CD4-positive, alpha-beta memory T cell (primary cell): ENCODE data around the gene ELP1. TPM values are rescaled to one million over a fixed set of nuclear protein-coding genes. Genes with fewer than 3 reads are reported as not detected.
A peak's percentile ranks its signal among the peaks of the same experiment; 100 is the strongest.
"Not testable (repeated sequence)": the region's sequence is repeated elsewhere in the genome, so short reads cannot be mapped to it uniquely, and the experiment has no call there.

ENCODE experiments used
- CTCF ChIA-PET: fragments of 350-600 bp; sonication (Branson Sonifier 250); formaldehyde crosslinking; loops from one replicate; lab custom pipeline; 2021; ENCODE audit warnings: inconsistent platforms; ENCODE audit not compliant: partially characterized antibody; lab: Charles Lee
- POLR2A ChIA-PET: fragments of 350-600 bp; sonication (Branson Sonifier 250); formaldehyde crosslinking; loops from one replicate; lab custom pipeline; 2021; ENCODE audit not compliant: partially characterized antibody; lab: Charles Lee
- DNase-seq, 5 donors: peaks; one replicate each; pipeline versions ENCODE4 v3.0.0 to v3.0.0-alpha.2; 2020 to 2022; ENCODE audit warnings: mixed read lengths in 1 of 5
- H3K27ac ChIP-seq: one replicate; pipeline ENCODE4 v1.7.0; 2013; ENCODE audit warnings: low read depth, low read length
- H3K27me3 ChIP-seq: 2 replicates; pipeline ENCODE4 v1.7.0; 2013; ENCODE audit warnings: mild to moderate bottlenecking, low read length, moderate library complexity; ENCODE audit not compliant: insufficient read depth
- H3K36me3 ChIP-seq: 2 replicates; pipeline ENCODE4 v1.7.0; 2013; ENCODE audit warnings: mild to moderate bottlenecking, low read length, moderate library complexity; ENCODE audit not compliant: insufficient read depth
- H3K4me1 ChIP-seq: 2 replicates; pipeline ENCODE4 v1.7.0; 2013; ENCODE audit warnings: mild to moderate bottlenecking, low read length, moderate library complexity; ENCODE audit not compliant: insufficient read depth
- H3K4me3 ChIP-seq, 2 donors: one replicate each; pipeline ENCODE4 v1.7.0; 2013; ENCODE audit warnings: low read length in 2 of 2, mild to moderate bottlenecking in 1 of 2
- H3K9me3 ChIP-seq, 2 donors: one replicate each; pipeline ENCODE4 v1.7.0; 2013; ENCODE audit warnings: low read length in 2 of 2, control low read depth in 1 of 2; ENCODE audit not compliant: control insufficient read depth in 1 of 2
- H3K27ac Mint-ChIP-seq, 7 donors: one replicate each; pipeline ENCODE4 v1.8.0; 2020 to 2021; ENCODE audit warnings: mixed read lengths in 7 of 7, mild to moderate bottlenecking in 6 of 7, inconsistent platforms in 3 of 7, moderate library complexity in 3 of 7
- H3K27me3 Mint-ChIP-seq, 2 donors: one replicate each; pipeline ENCODE4 v1.8.0; 2020 to 2021; ENCODE audit warnings: mixed read lengths in 2 of 2
- H3K36me3 Mint-ChIP-seq, 2 donors: one replicate each; pipeline ENCODE4 v1.8.0; 2020 to 2021; ENCODE audit warnings: mixed read lengths in 2 of 2, inconsistent platforms in 1 of 2, mild to moderate bottlenecking in 1 of 2
- H3K4me1 Mint-ChIP-seq, 4 donors: one replicate each; pipeline ENCODE4 v1.8.0; 2020 to 2021; ENCODE audit warnings: mixed read lengths in 4 of 4, mild to moderate bottlenecking in 1 of 4
- H3K4me3 Mint-ChIP-seq, 8 donors: one replicate each; pipeline ENCODE4 v1.8.0; 2020 to 2021; ENCODE audit warnings: mixed read lengths in 8 of 8, mild to moderate bottlenecking in 7 of 8, moderate library complexity in 6 of 8, inconsistent platforms in 3 of 8
- H3K9me3 Mint-ChIP-seq, 8 donors: one replicate each; pipeline ENCODE4 v1.8.0; 2020 to 2021; ENCODE audit warnings: mixed read lengths in 8 of 8, mild to moderate bottlenecking in 5 of 8, inconsistent platforms in 3 of 8, moderate library complexity in 1 of 8
- intact Hi-C: fragments of 100-400 bp; cut with micrococcal nuclease; formaldehyde crosslinking; loops from one replicate; pipeline ENCODE4 v1.15.1; 2023
- polyA plus RNA-seq, 2 donors: library from polyadenylated mRNA; unstranded; fragments of 300-500 nt; fragmentation: Illumina TruSeq; gene quantifications; one replicate each; pipeline ENCODE4 v1.2.3, GENCODE V29; 2021
- total RNA-seq, 2 experiments: library from RNA; stranded (reverse); gene quantifications; one replicate each; pipeline ENCODE4 v1.2.3, GENCODE V29; 2021

The ELP1 gene
- total and polyA plus RNA-seq, 4 experiments from 2014 or later: 21.2 to 32.3 (median 25.3) TPM

DNA sequence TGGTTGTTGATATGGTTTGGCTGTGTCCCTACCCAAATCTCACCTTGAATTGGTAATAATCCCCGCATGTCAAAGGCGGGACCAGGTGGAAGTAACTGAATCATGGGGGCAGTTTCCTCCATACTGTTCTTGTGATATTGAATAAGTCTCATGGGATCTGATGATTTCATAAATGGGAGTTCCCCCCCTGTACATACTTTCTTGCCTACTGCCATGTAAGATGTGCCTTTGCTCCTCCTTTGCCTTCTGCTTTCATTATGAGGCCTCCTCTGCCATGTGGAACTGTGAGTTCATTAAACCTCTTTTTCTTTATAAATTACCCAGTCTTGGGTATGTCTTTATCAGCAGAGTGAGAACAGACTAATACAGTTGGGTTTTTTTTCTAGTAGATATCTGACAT is 37.5 kb upstream of the ELP1 start:
- H3K27ac ChIP-seq, DNase-seq, POLR2A ChIA-PET, H3K4me3 Mint-ChIP-seq, intact Hi-C loops, H3K36me3 ChIP-seq, H3K27me3 ChIP-seq, H3K27me3 Mint-ChIP-seq, H3K36me3 Mint-ChIP-seq, H3K4me3 ChIP-seq, H3K4me1 Mint-ChIP-seq, H3K4me1 ChIP-seq, H3K9me3 ChIP-seq: not testable (repeated sequence)
- H3K9me3 Mint-ChIP-seq: peaks cover 0 to 11% (median 0%) of the 10 kb centered on the region in 8 donors
- H3K27ac Mint-ChIP-seq: peak overlapping the region in 1 of 7 donors; percentile 38
- CTCF ChIA-PET: interaction anchor here (1.2 kb wide), 1 partner anchor 17 kb away, joined by 3 read pairs; no protein-coding TSS in a partner anchor

- POLR2A ChIA-PET: no interaction called here
Observed at GRCh38 chr9:108967916-108968315, 34.0 kb upstream of the ELP1 start.

GRCh38 chr9:108963459-108964143 is 29.7 kb upstream of the ELP1 start:
- Mint-ChIP-seq H3K9me3 (no peaks in the 10 kb centered on the region), H3K4me3 (no peak overlapping the region), H3K27me3 (no peaks in the 10 kb centered on the region), H3K36me3 (no peaks in the 10 kb centered on the region), H3K4me1 (no peaks in the 10 kb centered on the region), H3K27ac (no peak overlapping the region)
- no peak overlapping the region for H3K27ac ChIP-seq
- H3K4me3 ChIP-seq: no peak overlapping the region
- intact Hi-C loops: no loop called here
- ChIA-PET CTCF (interaction anchor here (0.6 kb wide), 1 partner anchor 18 kb away, joined by 3 read pairs; no protein-coding TSS in a partner anchor), POLR2A (no interaction called here)
- no peaks in the 10 kb centered on the region for H3K36me3 ChIP-seq
- H3K4me1 ChIP-seq: no peaks in the 10 kb centered on the region
- no peak for DNase-seq
- H3K27me3 ChIP-seq: no peaks in the 10 kb centered on the region
- H3K9me3 ChIP-seq: no peaks in the 10 kb centered on the region

More at GRCh38 chr9:108967916-108968315, 34.0 kb upstream of the ELP1 start:
- Histone ChIP-seq H3K36me3 (no peaks in the 10 kb centered on the region), H3K4me1 (no peaks in the 10 kb centered on the region), H3K27me3 (no peaks in the 10 kb centered on the region), H3K4me3 (no peak overlapping the region), H3K9me3 (no peaks in the 10 kb centered on the region), H3K27ac (no peak overlapping the region)
- CTCF ChIA-PET: interaction anchor here (0.9 to 1.8 kb wide), 2 partner anchors 14 to 17 kb away, joined by 4 to 5 read pairs; no protein-coding TSS in a partner anchor
- no peaks in the 10 kb centered on the region for H3K27me3 Mint-ChIP-seq
- H3K27ac Mint-ChIP-seq: no peak overlapping the region
- peaks cover 0 to 11% (median 0%) of the 10 kb centered on the region in 8 donors for H3K9me3 Mint-ChIP-seq
- DNase-seq: no peak
- no peak overlapping the region for H3K4me3 Mint-ChIP-seq
- peaks cover 0 to 7% of the 10 kb centered on the region in 2 donors for H3K36me3 Mint-ChIP-seq
- intact Hi-C loops: no loop called here
- H3K4me1 Mint-ChIP-seq: no peaks in the 10 kb centered on the region

DNA sequence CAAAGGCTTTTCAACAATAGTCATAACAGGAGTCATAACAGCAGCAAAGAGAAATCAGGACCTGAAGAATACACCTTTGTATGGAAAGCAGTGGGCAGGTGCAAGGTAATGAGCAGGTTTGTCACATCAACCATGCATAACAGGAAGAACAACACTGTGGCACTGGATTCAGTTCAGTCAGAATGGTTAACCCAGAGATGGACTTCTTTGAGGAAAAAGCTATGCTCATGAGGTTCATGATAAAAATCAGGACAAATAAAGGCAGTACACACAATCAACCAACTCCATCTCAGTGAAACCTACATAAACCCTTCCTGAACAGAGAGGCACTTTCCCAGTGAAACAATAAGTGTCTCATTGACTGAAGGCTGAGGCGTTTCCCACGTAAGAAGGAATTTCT is 27.2 kb upstream of the ELP1 start:
- no peak overlapping the region for H3K27ac ChIP-seq
- no peaks in the 10 kb centered on the region for H3K27me3 ChIP-seq
- H3K4me3 ChIP-seq: no peak overlapping the region
- no peaks in the 10 kb centered on the region for H3K36me3 Mint-ChIP-seq
- intact Hi-C loops: no loop called here
- no peak overlapping the region for H3K27ac Mint-ChIP-seq
- no peaks in the 10 kb centered on the region for H3K9me3 ChIP-seq
- H3K4me3 Mint-ChIP-seq: no peak overlapping the region
- H3K9me3 Mint-ChIP-seq: no peaks in the 10 kb centered on the region
- H3K36me3 ChIP-seq: no peaks in the 10 kb centered on the region
- ChIA-PET CTCF (no interaction called here), POLR2A (no interaction called here)
- no peak for DNase-seq
- H3K4me1 ChIP-seq: no peaks in the 10 kb centered on the region
- H3K4me1 Mint-ChIP-seq: no peaks in the 10 kb centered on the region
- H3K27me3 Mint-ChIP-seq: no peaks in the 10 kb centered on the region

DNA sequence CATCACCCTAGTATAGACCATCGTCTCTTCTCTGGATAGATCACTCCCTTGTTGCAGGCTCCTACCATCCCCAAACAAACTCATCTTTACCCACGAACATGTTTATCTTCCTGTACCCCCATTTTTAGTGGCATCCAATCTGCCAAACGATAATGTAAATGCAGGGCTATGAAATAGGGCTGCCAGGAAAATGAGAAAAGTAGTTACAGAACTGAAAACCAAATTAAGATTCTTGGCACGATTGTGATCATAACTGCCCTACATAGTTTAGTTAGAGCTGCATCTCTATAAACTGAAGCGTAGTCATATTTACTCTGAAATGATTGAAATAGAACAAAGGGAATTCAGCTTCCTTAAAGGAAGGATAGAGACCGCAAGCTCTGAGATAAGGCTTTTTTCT is 26.4 kb upstream of the ELP1 start:
- no peaks in the 10 kb centered on the region for H3K36me3 ChIP-seq
- no peaks in the 10 kb centered on the region for H3K4me1 ChIP-seq
- no peaks in the 10 kb centered on the region for H3K9me3 Mint-ChIP-seq
- H3K27ac ChIP-seq: no peak overlapping the region
- H3K27me3 Mint-ChIP-seq: no peaks in the 10 kb centered on the region
- CTCF ChIA-PET: interaction anchor here (1.0 to 1.5 kb wide), 2 partner anchors 71 to 104 kb away, joined by 3 read pairs; no protein-coding TSS in a partner anchor
- H3K27me3 ChIP-seq: no peaks in the 10 kb centered on the region
- H3K27ac Mint-ChIP-seq: no peak overlapping the region
- H3K4me3 ChIP-seq: no peak overlapping the region
- POLR2A ChIA-PET: no interaction called here
- intact Hi-C loops: no loop called here
- H3K4me3 Mint-ChIP-seq: no peak overlapping the region
- H3K36me3 Mint-ChIP-seq: no peaks in the 10 kb centered on the region
- no peak for DNase-seq
- no peaks in the 10 kb centered on the region for H3K9me3 ChIP-seq
- H3K4me1 Mint-ChIP-seq: no peaks in the 10 kb centered on the region

GRCh38 chr9:108956631-108957026 is 22.7 kb upstream of the ELP1 start:
- no peaks in the 10 kb centered on the region for H3K4me1 Mint-ChIP-seq
- CTCF ChIA-PET: no interaction called here
- H3K4me3 ChIP-seq: no peak overlapping the region
- no peak overlapping the region for H3K27ac ChIP-seq
- no peak for DNase-seq
- no peak overlapping the region for H3K4me3 Mint-ChIP-seq
- POLR2A ChIA-PET: no interaction called here
- no peaks in the 10 kb centered on the region for H3K36me3 Mint-ChIP-seq
- no peaks in the 10 kb centered on the region for H3K4me1 ChIP-seq
- no peaks in the 10 kb centered on the region for H3K27me3 Mint-ChIP-seq
- H3K27me3 ChIP-seq: no peaks in the 10 kb centered on the region
- intact Hi-C loops: no loop called here
- H3K9me3 Mint-ChIP-seq: no peaks in the 10 kb centered on the region
- H3K9me3 ChIP-seq: no peaks in the 10 kb centered on the region
- no peak overlapping the region for H3K27ac Mint-ChIP-seq
- no peaks in the 10 kb centered on the region for H3K36me3 ChIP-seq

- POLR2A ChIA-PET: no interaction called here
- no peaks in the 10 kb centered on the region for H3K36me3 ChIP-seq
- no peak overlapping the region for H3K4me3 ChIP-seq
- H3K27me3 ChIP-seq: no peaks in the 10 kb centered on the region
- H3K27me3 Mint-ChIP-seq: no peaks in the 10 kb centered on the region
- no peak overlapping the region for H3K27ac ChIP-seq
- H3K4me3 Mint-ChIP-seq: no peak overlapping the region
- no peaks in the 10 kb centered on the region for H3K36me3 Mint-ChIP-seq
- no peaks in the 10 kb centered on the region for H3K4me1 ChIP-seq
- no peak for DNase-seq
- no peaks in the 10 kb centered on the region for H3K9me3 Mint-ChIP-seq
- intact Hi-C loops: no loop called here
- H3K9me3 ChIP-seq: no peaks in the 10 kb centered on the region
- CTCF ChIA-PET: no interaction called here
- no peak overlapping the region for H3K27ac Mint-ChIP-seq
- no peaks in the 10 kb centered on the region for H3K4me1 Mint-ChIP-seq
Observed at GRCh38 chr9:108956022-108956630, 22.2 kb upstream of the ELP1 start.
